ENCODE data around the gene C2orf69. TPM values are rescaled to one million over a fixed set of nuclear protein-coding genes. Genes with fewer than 3 reads are reported as not detected.

Gene C2orf69
- total and polyA plus RNA-seq, 2 of the 8 experiments (the other 6 are each of a cell fraction or from before 2014, with no cell fraction given) = 3.9 to 32.0 TPM

GRCh38 chr2:199966976-199967375 lies 55.9 kb downstream of the C2orf69 start:
- H2BK120ac ChIP-seq (replicated peaks; ENCODE audit: low read depth, low read length) = no peak overlapping the region
- H3K79me2 ChIP-seq (ENCODE audit: control insufficient read depth in 1 of 2, insufficient read depth in 2 of 2, low read length in 2 of 2) = no peaks in the 10 kb centered on the region
- POLR2A ChIA-PET (ENCODE audit: partially characterized antibody) = interaction anchor here (0.8 to 2.0 kb wide), 3 partner anchors 8 to 23 kb away, joined by 3 to 4 read pairs (median 3); no protein-coding TSS in a partner anchor
- H3K56ac ChIP-seq (replicated peaks; ENCODE audit: insufficient read length, low read depth, low read length) = no peak overlapping the region
- H3K4me1 ChIP-seq (replicated peaks in 1 of 4; ENCODE audit: control insufficient read depth in 3 of 4, insufficient read depth in 4 of 4, low read length in 3 of 4) = no peaks in the 10 kb centered on the region
- no peak overlapping the region for H3K4me3 ChIP-seq (ENCODE audit: extremely low read depth in 1 of 4, insufficient read depth in 2 of 4, low read depth in 3 of 4, low read length in 4 of 4)
- no peak overlapping the region for H2BK15ac ChIP-seq (ENCODE audit: low read length)
- WGBS, 2 experiments (ENCODE audit: extremely low coverage in 1 of 2, insufficient coverage in 1 of 2, insufficient read length in 1 of 2, insufficient replicate concordance in 2 of 2, low coverage in 1 of 2, low lambda C conversion rate in 2 of 2, missing lambda C conversion rate in 1 of 2) = 92% methylated on average over 1 of the region's 1 CpG; no CpG with 5 or more reads in 1 of the 2 experiments
- H3K4ac ChIP-seq (replicated peaks; ENCODE audit: insufficient read length, low read depth, low read length) = no peak overlapping the region
- H3K36me3 ChIP-seq (ENCODE audit: control insufficient read depth in 2 of 4, insufficient read depth in 4 of 4, low read length in 3 of 4) = peaks cover 2 to 40% (median 13%) of the 10 kb centered on the region in 4 experiments; a peak in 6 of 8 replicates
- H3K4me2 ChIP-seq (ENCODE audit: insufficient read depth in 1 of 2, low read depth in 2 of 2, low read length in 2 of 2) = no peak overlapping the region
- FAIRE-seq (no peak), DNase-seq (ENCODE audit: low read depth in 1 of 2, low spot score in 2 of 2) (no peak)
- no peak overlapping the region for H3K23ac ChIP-seq (ENCODE audit: insufficient read length)
- TF ChIP-seq RBBP5 (IDR thresholded peaks at IDR 0.05; ENCODE audit: borderline replicate concordance, low read depth, low read length) (no peak), SUZ12 (IDR thresholded peaks at IDR 0.05; ENCODE audit: low read length) (no peak)
- no peak overlapping the region for H3K9ac ChIP-seq (replicated peaks in 1 of 4; ENCODE audit: extremely low read depth in 1 of 4, low read depth in 3 of 4, low read length in 3 of 4)
- H2BK12ac ChIP-seq (ENCODE audit: low read depth, low read length) = no peak overlapping the region
- no peaks in the 10 kb centered on the region for H3K27me3 ChIP-seq (replicated peaks in 1 of 4; ENCODE audit: control insufficient read depth in 3 of 4, extremely low read depth in 1 of 4, insufficient read depth in 3 of 4, low read length in 3 of 4)
- H3K23me2 ChIP-seq (ENCODE audit: low read depth, low read length) = no peaks in the 10 kb centered on the region
- H3K14ac ChIP-seq (ENCODE audit: insufficient read length) = no peak overlapping the region
- no peaks in the 10 kb centered on the region for H3K9me3 ChIP-seq (ENCODE audit: insufficient read depth in 2 of 2, low read depth in 1 of 2, low read length in 1 of 2)
- H2BK20ac ChIP-seq (ENCODE audit: low read length) = no peak overlapping the region
- no peak overlapping the region for H4K8ac ChIP-seq (ENCODE audit: extremely low read depth, insufficient read depth, low read length)
- no peak overlapping the region for H4K5ac ChIP-seq (ENCODE audit: insufficient read length, low read depth, low read length)
- H4K20me1 ChIP-seq (replicated peaks in 1 of 2; ENCODE audit: control insufficient read depth in 1 of 2, insufficient read depth in 2 of 2, low read length in 2 of 2) = peaks cover 0 to 3% of the 10 kb centered on the region in 2 experiments
- CTCF ChIA-PET (ENCODE audit: partially characterized antibody) = interaction anchor here (1.0 to 1.4 kb wide), 3 partner anchors 19 to 88 kb away, joined by 3 to 4 read pairs (median 4); no protein-coding TSS in a partner anchor
- H2AK5ac ChIP-seq (ENCODE audit: low read depth, low read length) = no peak overlapping the region
- no peak overlapping the region for H2AFZ ChIP-seq (ENCODE audit: low read length)
- H2BK5ac ChIP-seq (ENCODE audit: low read depth, low read length) = no peak overlapping the region
- H3K79me1 ChIP-seq (ENCODE audit: low read depth, low read length) = no peaks in the 10 kb centered on the region
- no peak overlapping the region for H3K18ac ChIP-seq (ENCODE audit: extremely low read depth, low read length)
- H3K27ac ChIP-seq (ENCODE audit: low read depth, low read length) = no peak overlapping the region
- no peak overlapping the region for H4K91ac ChIP-seq (replicated peaks; ENCODE audit: insufficient read length, low read length)

All from H1 (cell line).